ENCODE results near the gene BDH2. TPM values are rescaled to one million over a fixed set of nuclear protein-coding genes. Genes with fewer than 3 reads are reported as not detected.

The BDH2 gene
- total and polyA plus RNA-seq, 2 donors from 2014 or later, result 104 to 473 TPM

DNA sequence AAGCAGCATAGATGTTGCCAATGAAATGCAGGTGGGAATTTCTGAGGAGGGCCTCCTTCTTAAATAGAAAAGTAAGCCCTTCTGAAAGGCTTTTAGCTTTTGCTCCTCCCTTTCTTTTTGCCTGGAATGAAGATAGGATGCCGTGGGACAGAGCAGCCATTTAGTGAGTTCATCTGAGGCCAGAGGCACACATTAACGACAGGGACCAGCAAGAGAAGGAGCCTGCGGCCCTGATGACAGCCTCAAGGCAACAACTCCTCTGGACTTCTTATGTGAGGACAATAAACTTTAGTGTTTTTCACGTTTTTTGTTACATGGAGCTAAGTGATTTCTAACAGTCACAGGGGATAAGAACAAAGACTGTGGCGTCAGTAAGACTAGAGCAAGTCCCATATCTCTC is 1.1 kb upstream of the BDH2 start:
- TF ChIP-seq CTCF (IDR thresholded peaks at IDR 0.05; ENCODE audit: borderline replicate concordance, extremely low read depth, insufficient read depth), result no peak
- H3K9ac ChIP-seq (ENCODE audit: low read length in 3 of 3), result no peak overlapping the region
- peaks cover 0 to 14% (median 6%) of the 10 kb centered on the region in 3 donors for H3K4me1 ChIP-seq (ENCODE audit: control insufficient read depth in 2 of 3, insufficient read depth in 2 of 3, low read depth in 1 of 3, low read length in 3 of 3)
- DNase-seq, result no peak
- intact Hi-C loops (cut with DNase I), result no loop called here
- H3K27ac ChIP-seq (ENCODE audit: low read depth in 2 of 2, low read length in 2 of 2), result no peak overlapping the region
- H3K4me3 ChIP-seq (ENCODE audit: low read length in 3 of 3), result no peak overlapping the region
- H3K27me3 ChIP-seq (ENCODE audit: control insufficient read depth, insufficient read depth, low read length), result no peaks in the 10 kb centered on the region
- no peaks in the 10 kb centered on the region for H3K36me3 ChIP-seq (ENCODE audit: control insufficient read depth in 2 of 3, insufficient read depth in 3 of 3, low read length in 3 of 3)
- FAIRE-seq, result no peak
- no peaks in the 10 kb centered on the region for H3K9me3 ChIP-seq (ENCODE audit: control insufficient read depth in 2 of 3, insufficient read depth in 1 of 3, low read length in 3 of 3)

- H3K4me3 ChIP-seq (ENCODE audit: low read length in 3 of 3), result peak overlapping the region; percentile 73 to 87 (median 77)
- no peaks in the 10 kb centered on the region for H3K36me3 ChIP-seq (ENCODE audit: control insufficient read depth in 2 of 3, insufficient read depth in 3 of 3, low read length in 3 of 3)
- no peaks in the 10 kb centered on the region for H3K9me3 ChIP-seq (ENCODE audit: control insufficient read depth in 2 of 3, insufficient read depth in 1 of 3, low read length in 3 of 3)
- peak overlapping the region; percentile 71 to 77 (median 74) for H3K9ac ChIP-seq (ENCODE audit: low read length in 3 of 3)
- no peaks in the 10 kb centered on the region for H3K27me3 ChIP-seq (ENCODE audit: control insufficient read depth, insufficient read depth, low read length)
- TF ChIP-seq CTCF (IDR thresholded peaks at IDR 0.05; ENCODE audit: borderline replicate concordance, extremely low read depth, insufficient read depth), result no peak
- intact Hi-C loops (cut with DNase I), result no loop called here
- H3K4me1 ChIP-seq (ENCODE audit: control insufficient read depth in 2 of 3, insufficient read depth in 2 of 3, low read depth in 1 of 3, low read length in 3 of 3), result peaks cover 0 to 14% (median 6%) of the 10 kb centered on the region in 3 donors
- peak overlapping the region; percentile 54 to 73 for H3K27ac ChIP-seq (ENCODE audit: low read depth in 2 of 2, low read length in 2 of 2)
- DNase-seq, result peak in 1 of 5 donors; percentile 50
- FAIRE-seq, result no peak
These were observed 736 bp downstream of the BDH2 start for GRCh38 chr4:103098756-103099440.

- no peaks in the 10 kb centered on the region for H3K27me3 ChIP-seq (ENCODE audit: control insufficient read depth, insufficient read depth, low read length)
- peak overlapping the region; percentile 73 to 87 (median 77) for H3K4me3 ChIP-seq (ENCODE audit: low read length in 3 of 3)
- FAIRE-seq (no peak), DNase-seq (peak in 3 of 5 donors; percentile 16 to 54 (median 41))
- intact Hi-C loops (cut with DNase I), result no loop called here
- H3K9me3 ChIP-seq (ENCODE audit: control insufficient read depth in 2 of 3, insufficient read depth in 1 of 3, low read length in 3 of 3), result no peaks in the 10 kb centered on the region
- H3K4me1 ChIP-seq (ENCODE audit: control insufficient read depth in 2 of 3, insufficient read depth in 2 of 3, low read depth in 1 of 3, low read length in 3 of 3), result peaks cover 0 to 14% (median 6%) of the 10 kb centered on the region in 3 donors
- TF ChIP-seq CTCF (IDR thresholded peaks at IDR 0.05; ENCODE audit: borderline replicate concordance, extremely low read depth, insufficient read depth), result no peak
- H3K36me3 ChIP-seq (ENCODE audit: control insufficient read depth in 2 of 3, insufficient read depth in 3 of 3, low read length in 3 of 3), result no peaks in the 10 kb centered on the region
- no peak overlapping the region for H3K27ac ChIP-seq (ENCODE audit: low read depth in 2 of 2, low read length in 2 of 2)
- H3K9ac ChIP-seq (ENCODE audit: low read length in 3 of 3), result peak overlapping the region in 2 of 3 donors; percentile 71 to 74
These were observed 1.3 kb downstream of the BDH2 start for GRCh38 chr4:103098341-103098740.

Measured in kidney (tissue), 14 donors.